Kidney (tissue), 22 donors: ENCODE measurements around the gene CACNG1. TPM values are rescaled to one million over a fixed set of nuclear protein-coding genes. Genes with fewer than 3 reads are reported as not detected.

Experiments
- DNase-seq, 5 donors: peaks; one replicate each; pipeline ENCODE4 v3.0.0-alpha.2; 2013 to 2020
- FAIRE-seq: peaks from 2 replicates; lab custom pipeline; 2012; peaks lifted over from hg19 to GRCh38; lab: Jason Lieb, UNC
- H3K27ac ChIP-seq, 2 donors: one replicate each; pipeline ENCODE4 v1.7.0; 2013; ENCODE audit warnings: low read depth in 2 of 2, low read length in 2 of 2, inconsistent platforms in 1 of 2
- H3K27me3 ChIP-seq: one replicate; pipeline ENCODE4 v1.7.1; 2013; ENCODE audit warnings: low read length, inconsistent platforms; ENCODE audit not compliant: control insufficient read depth, insufficient read depth
- H3K36me3 ChIP-seq, 3 donors: one replicate each; pipeline versions ENCODE4 v1.7.0 to v1.7.1; 2013; ENCODE audit warnings: low read length in 3 of 3, control low read depth in 1 of 3, inconsistent platforms in 1 of 3; ENCODE audit not compliant: insufficient read depth in 3 of 3, control insufficient read depth in 2 of 3
- H3K4me1 ChIP-seq, 3 donors: one replicate each; pipeline versions ENCODE4 v1.7.0 to v1.7.1; 2013; ENCODE audit warnings: low read length in 3 of 3, inconsistent platforms in 1 of 3, low read depth in 1 of 3; ENCODE audit not compliant: control insufficient read depth in 2 of 3, insufficient read depth in 2 of 3
- H3K4me3 ChIP-seq, 3 donors: one replicate each; pipeline versions ENCODE4 v1.7.0 to v1.8.1; 2013; ENCODE audit warnings: low read length in 3 of 3, control low read depth in 1 of 3, inconsistent platforms in 1 of 3
- H3K9ac ChIP-seq, 3 donors: one replicate each; pipeline versions ENCODE4 v1.7.0 to v1.7.1; 2013; ENCODE audit warnings: low read length in 3 of 3, control low read depth in 1 of 3, inconsistent platforms in 1 of 3
- H3K9me3 ChIP-seq, 3 donors: one replicate each; pipeline versions ENCODE4 v1.7.0 to v1.7.1; 2013; ENCODE audit warnings: low read length in 3 of 3, control low read depth in 1 of 3, inconsistent platforms in 1 of 3; ENCODE audit not compliant: control insufficient read depth in 2 of 3, insufficient read depth in 1 of 3
- intact Hi-C: fragments of 100-400 bp; cut with DNase I; formaldehyde crosslinking; loops from one replicate; pipeline ENCODE4 v1.11.1; 2022
- long read RNA-seq, 10 donors: library from polyadenylated mRNA in 1 of 10; unstranded in 1 of 10; transcript quantifications; one replicate each; pipeline ENCODE4 v2.0.0 and lab custom pipeline, GENCODE V29; 2021 to 2026
- polyA plus RNA-seq: library from polyadenylated mRNA; stranded (reverse); fragments of 350-450 nt; fragmentation: Illumina TruSeq; extraction: RNeasy Lipid Tissue Mini Kit (QIAGEN cat#74804); gene quantifications from one replicate; pipeline ENCODE4 v1.2.3, GENCODE V29; 2014; ENCODE audit warnings: low read depth, low replicate concordance; ENCODE audit not compliant: insufficient read depth
- total RNA-seq: library from RNA; stranded (reverse); fragmentation: NEBNext Ultra II Directional; extraction: Animal tissue kit (Norgen Biotek cat#: 25700); gene quantifications from one replicate; pipeline ENCODE4 v1.2.1, GENCODE V29; 2021
- TF ChIP-seq, protein P1 (sequence below): IDR thresholded peaks from 3 replicates; pipeline ENCODE4 v1.5.1; 2012; ENCODE audit warnings: mild to moderate bottlenecking, moderate library complexity, borderline replicate concordance; ENCODE audit not compliant: insufficient read depth; ENCODE audit errors: extremely low read depth
- donor health status: control.
- donor health status: control.
- donor health status: control.
- donor health status: control.
- donor health status: control.
- donor health status: DM: yes; HTN: yes; CAD: no.
- donor health status: Normal renal cell carcinoma (clear cell type).

CACNG1 gene, protein sequence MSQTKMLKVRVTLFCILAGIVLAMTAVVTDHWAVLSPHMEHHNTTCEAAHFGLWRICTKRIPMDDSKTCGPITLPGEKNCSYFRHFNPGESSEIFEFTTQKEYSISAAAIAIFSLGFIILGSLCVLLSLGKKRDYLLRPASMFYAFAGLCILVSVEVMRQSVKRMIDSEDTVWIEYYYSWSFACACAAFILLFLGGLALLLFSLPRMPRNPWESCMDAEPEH
- total RNA-seq (not detected), polyA plus RNA-seq (not detected)
- long read RNA-seq, donor 1, partial matches to known transcripts, result 6 of 6 reads
- long read RNA-seq, donor 1, other reads (novel, unspliced or antisense), result 0 of 6 reads
- long read RNA-seq, donor 2, result 0 reads
- long read RNA-seq, donor 3, result 0 reads
- long read RNA-seq, donor 4, result 0 reads
- long read RNA-seq, donor 5, result 0 reads
- long read RNA-seq, donor 6, result 0 reads
- long read RNA-seq, donor 7, result 0 reads
- long read RNA-seq, donor 8, result 0 reads
- long read RNA-seq, donor 9, result 0 reads
- long read RNA-seq, donor 10, result 0 reads

DNA sequence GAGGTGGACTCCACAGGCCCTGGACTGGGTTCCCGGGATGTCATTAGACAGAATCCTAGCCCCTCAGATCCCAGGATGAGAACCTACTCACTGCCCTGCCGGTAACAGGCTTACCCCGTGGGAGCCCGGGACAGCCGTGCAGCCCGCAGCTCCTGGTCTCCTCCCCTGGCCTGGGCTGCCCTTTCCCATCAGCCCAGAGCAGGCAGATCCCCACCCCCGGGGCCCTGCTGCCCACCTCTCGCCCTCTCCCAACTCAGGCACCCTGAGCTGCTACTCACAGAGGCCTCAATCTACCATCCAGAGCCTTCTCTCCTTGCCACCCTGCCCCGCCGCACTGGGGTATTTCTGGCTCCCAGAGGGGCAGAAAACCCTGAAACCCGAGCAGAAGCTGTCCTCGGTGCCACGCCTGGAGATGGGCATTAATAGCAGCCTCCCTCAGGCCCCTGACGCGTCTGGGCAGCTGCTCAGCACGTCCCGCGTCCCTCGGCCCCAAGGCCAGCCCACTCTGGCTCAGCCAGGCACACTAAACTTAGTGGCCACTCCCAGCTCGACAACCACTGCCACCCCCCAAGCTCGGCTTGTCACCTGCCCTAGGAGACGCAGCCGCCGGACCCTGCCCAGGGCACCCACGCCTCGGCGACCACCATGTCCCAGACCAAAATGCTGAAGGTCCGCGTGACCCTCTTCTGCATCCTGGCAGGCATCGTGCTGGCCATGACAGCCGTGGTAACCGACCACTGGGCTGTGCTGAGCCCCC lies at the start of gene CACNG1:
TSS of gene CACNG1 (plus strand) at position 539 of the 757 bp plus-strand sequence. CDS start at position 646, 107 bp downstream.
- DNase-seq (peak in 1 of 5 donors; percentile 73), FAIRE-seq (no peak)
- Histone ChIP-seq H3K9ac (no peak within 1 kb of the TSS), H3K4me3 (no peak within 1 kb of the TSS), H3K9me3 (peaks cover 0 to 15% (median 0%) of the 10 kb centered on the region in 3 donors), H3K27me3 (no peaks in the 10 kb centered on the region), H3K36me3 (no peaks in the 10 kb centered on the region), H3K4me1 (no peaks in the 10 kb centered on the region), H3K27ac (no peak within 1 kb of the TSS)
- TF ChIP-seq, protein P1, sequence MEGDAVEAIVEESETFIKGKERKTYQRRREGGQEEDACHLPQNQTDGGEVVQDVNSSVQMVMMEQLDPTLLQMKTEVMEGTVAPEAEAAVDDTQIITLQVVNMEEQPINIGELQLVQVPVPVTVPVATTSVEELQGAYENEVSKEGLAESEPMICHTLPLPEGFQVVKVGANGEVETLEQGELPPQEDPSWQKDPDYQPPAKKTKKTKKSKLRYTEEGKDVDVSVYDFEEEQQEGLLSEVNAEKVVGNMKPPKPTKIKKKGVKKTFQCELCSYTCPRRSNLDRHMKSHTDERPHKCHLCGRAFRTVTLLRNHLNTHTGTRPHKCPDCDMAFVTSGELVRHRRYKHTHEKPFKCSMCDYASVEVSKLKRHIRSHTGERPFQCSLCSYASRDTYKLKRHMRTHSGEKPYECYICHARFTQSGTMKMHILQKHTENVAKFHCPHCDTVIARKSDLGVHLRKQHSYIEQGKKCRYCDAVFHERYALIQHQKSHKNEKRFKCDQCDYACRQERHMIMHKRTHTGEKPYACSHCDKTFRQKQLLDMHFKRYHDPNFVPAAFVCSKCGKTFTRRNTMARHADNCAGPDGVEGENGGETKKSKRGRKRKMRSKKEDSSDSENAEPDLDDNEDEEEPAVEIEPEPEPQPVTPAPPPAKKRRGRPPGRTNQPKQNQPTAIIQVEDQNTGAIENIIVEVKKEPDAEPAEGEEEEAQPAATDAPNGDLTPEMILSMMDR, result no peak
- intact Hi-C loops, result no loop called here

- no peak for FAIRE-seq
- Histone ChIP-seq H3K36me3 (no peaks in the 10 kb centered on the region), H3K27me3 (no peaks in the 10 kb centered on the region), H3K4me3 (no peak overlapping the region), H3K9me3 (no peaks in the 10 kb centered on the region), H3K27ac (no peak overlapping the region), H3K9ac (no peak overlapping the region), H3K4me1 (no peaks in the 10 kb centered on the region)
- peak in 1 of 5 donors; percentile 15 for DNase-seq
- TF ChIP-seq, protein P1, result no peak
- intact Hi-C loops, result no loop called here
Measured at GRCh38 chr17:66994930-66995535, 49.3 kb upstream of the CACNG1 start.

- Histone ChIP-seq H3K4me3 (no peak overlapping the region), H3K36me3 (no peaks in the 10 kb centered on the region), H3K9me3 (no peaks in the 10 kb centered on the region), H3K27me3 (no peaks in the 10 kb centered on the region), H3K9ac (no peak overlapping the region), H3K4me1 (no peaks in the 10 kb centered on the region), H3K27ac (no peak overlapping the region)
- intact Hi-C loops, result no loop called here
- DNase-seq (no peak), FAIRE-seq (no peak)
- TF ChIP-seq, protein P1, result no peak
Measured at GRCh38 chr17:66995944-66996343, 48.4 kb upstream of the CACNG1 start.
